ENCODE results near the gene C7orf57.

C7orf57 gene

GRCh38 chr7:48084727-48085432, 49.5 kb downstream of the C7orf57 start:
- peak; percentile 34 to 50 for DNase-seq (ENCODE audit: low read depth in 1 of 2, low spot score in 1 of 2)

- DNase-seq (ENCODE audit: low read depth in 1 of 2, low spot score in 1 of 2) = no peak
Measured at GRCh38 chr7:48085433-48085791, 50.1 kb downstream of the C7orf57 start.

- DNase-seq (ENCODE audit: low read depth in 1 of 2, low spot score in 1 of 2) = no peak
Measured at GRCh38 chr7:48085942-48086341, 50.6 kb downstream of the C7orf57 start.

GRCh38 chr7:48087349-48087748, 52.0 kb downstream of the C7orf57 start:
- no peak for DNase-seq (ENCODE audit: low read depth in 1 of 2, low spot score in 1 of 2)

- no peak for DNase-seq (ENCODE audit: low read depth in 1 of 2, low spot score in 1 of 2)
Measured at GRCh38 chr7:48088559-48089045, 53.3 kb downstream of the C7orf57 start.

GRCh38 chr7:48089046-48090003, 54.0 kb downstream of the C7orf57 start, which contains the start of gene UPP1:
TSS of gene UPP1 (plus strand) at chr7:48089265. CDS start at chr7:48094784, 5,519 bp downstream.
- peak; percentile 72 to 87 for DNase-seq (ENCODE audit: low read depth in 1 of 2, low spot score in 1 of 2)

GRCh38 chr7:48090095-48090805, 54.9 kb downstream of the C7orf57 start:
- DNase-seq (ENCODE audit: low read depth in 1 of 2, low spot score in 1 of 2) = no peak

GRCh38 chr7:48091506-48092433, 56.4 kb downstream of the C7orf57 start:
- no peak for DNase-seq (ENCODE audit: low read depth in 1 of 2, low spot score in 1 of 2)

- DNase-seq (ENCODE audit: low read depth in 1 of 2, low spot score in 1 of 2) = no peak
Measured at GRCh38 chr7:48094861-48095293, 59.5 kb downstream of the C7orf57 start.

- no peak for DNase-seq (ENCODE audit: low read depth in 1 of 2, low spot score in 1 of 2)
Measured at GRCh38 chr7:48096273-48096672, 60.9 kb downstream of the C7orf57 start.

- DNase-seq (ENCODE audit: low read depth in 1 of 2, low spot score in 1 of 2) = no peak
Measured at GRCh38 chr7:48097521-48098231, 62.3 kb downstream of the C7orf57 start.

- no peak for DNase-seq (ENCODE audit: low read depth in 1 of 2, low spot score in 1 of 2)
Measured at GRCh38 chr7:48098846-48099245, 63.5 kb downstream of the C7orf57 start.

GRCh38 chr7:48099781-48100180, 64.4 kb downstream of the C7orf57 start:
- no peak for DNase-seq (ENCODE audit: low read depth in 1 of 2, low spot score in 1 of 2)

- no peak for DNase-seq (ENCODE audit: low read depth in 1 of 2, low spot score in 1 of 2)
Measured at GRCh38 chr7:48101352-48101751, 66.0 kb downstream of the C7orf57 start.

- DNase-seq (ENCODE audit: low read depth in 1 of 2, low spot score in 1 of 2) = no peak
Measured at GRCh38 chr7:48101968-48102367, 66.6 kb downstream of the C7orf57 start.

GRCh38 chr7:48102530-48102929, 67.2 kb downstream of the C7orf57 start:
- no peak for DNase-seq (ENCODE audit: low read depth in 1 of 2, low spot score in 1 of 2)

GRCh38 chr7:48105045-48105444, 69.7 kb downstream of the C7orf57 start:
- no peak for DNase-seq (ENCODE audit: low read depth in 1 of 2, low spot score in 1 of 2)

GRCh38 chr7:48106906-48107659, 71.7 kb downstream of the C7orf57 start:
- no peak for DNase-seq (ENCODE audit: low read depth in 1 of 2, low spot score in 1 of 2)

- DNase-seq (ENCODE audit: low read depth in 1 of 2, low spot score in 1 of 2) = no peak
Measured at GRCh38 chr7:48107926-48108472, 72.7 kb downstream of the C7orf57 start.
